ENCODE measurements around the gene RBFOX2. TPM values are rescaled to one million over a fixed set of nuclear protein-coding genes. Genes with fewer than 3 reads are reported as not detected.

Gene RBFOX2
- total RNA-seq, 3 donors from 2014 or later: 5.6 to 6.9 (median 6.5) TPM

- ATAC-seq (no peak), DNase-seq (no peak)
- Mint-ChIP-seq H3K4me3 (no peak overlapping the region), H3K9me3 (no peaks in the 10 kb centered on the region), H3K4me1 (ENCODE audit: low read depth) (no peaks in the 10 kb centered on the region), H3K36me3 (ENCODE audit: insufficient read depth) (no peaks in the 10 kb centered on the region), H3K27me3 (ENCODE audit: low read depth) (peaks cover 13% of the 10 kb centered on the region)
These were observed 299.3 kb downstream of the RBFOX2 start for GRCh38 chr22:35729309-35729698.

DNA sequence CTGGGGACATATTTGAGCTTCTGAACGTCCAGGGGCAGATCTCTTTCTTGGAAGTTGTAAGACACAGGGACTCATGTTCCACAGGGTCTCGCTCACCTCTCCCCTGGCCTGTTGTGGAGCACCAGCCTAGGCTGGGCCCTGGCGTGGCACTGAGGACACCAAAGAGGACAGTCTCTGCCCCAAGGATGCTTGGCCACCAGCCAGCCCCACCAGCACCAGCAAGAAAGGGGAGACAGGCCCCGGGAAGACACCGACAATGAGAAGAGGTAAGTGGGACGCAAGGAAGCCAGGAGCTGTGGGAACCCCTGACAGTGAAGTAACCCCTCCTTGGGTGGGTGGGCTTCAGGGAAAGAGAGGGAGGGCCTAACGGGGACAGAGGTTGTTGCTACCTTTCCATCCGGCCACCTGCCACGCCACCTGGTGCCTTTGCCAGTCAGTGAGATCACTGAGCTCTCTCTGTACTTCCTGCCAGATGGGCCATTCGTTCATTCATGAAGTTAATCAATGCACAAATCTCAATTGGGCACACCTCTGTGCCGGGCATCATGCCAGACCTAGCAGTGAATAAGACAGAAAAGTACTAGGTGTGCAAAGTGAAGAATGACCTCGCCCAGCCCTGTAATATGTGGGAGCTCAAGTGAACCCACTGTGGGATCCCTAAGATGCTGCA is 299.9 kb downstream of the RBFOX2 start:
- no peaks in the 10 kb centered on the region for H3K9me3 Mint-ChIP-seq
- peaks cover 13% of the 10 kb centered on the region for H3K27me3 Mint-ChIP-seq (ENCODE audit: low read depth)
- ATAC-seq (no peak), DNase-seq (no peak)
- H3K4me3 Mint-ChIP-seq: no peak overlapping the region
- no peaks in the 10 kb centered on the region for H3K4me1 Mint-ChIP-seq (ENCODE audit: low read depth)
- no peaks in the 10 kb centered on the region for H3K36me3 Mint-ChIP-seq (ENCODE audit: insufficient read depth)

- peaks cover 13% of the 10 kb centered on the region for H3K27me3 Mint-ChIP-seq (ENCODE audit: low read depth)
- H3K36me3 Mint-ChIP-seq (ENCODE audit: insufficient read depth): no peaks in the 10 kb centered on the region
- H3K9me3 Mint-ChIP-seq: no peaks in the 10 kb centered on the region
- no peak overlapping the region for H3K4me3 Mint-ChIP-seq
- no peak for DNase-seq
- H3K4me1 Mint-ChIP-seq (ENCODE audit: low read depth): no peaks in the 10 kb centered on the region
- ATAC-seq: no peak
These were observed 301.2 kb downstream of the RBFOX2 start for GRCh38 chr22:35727436-35727835.

DNA sequence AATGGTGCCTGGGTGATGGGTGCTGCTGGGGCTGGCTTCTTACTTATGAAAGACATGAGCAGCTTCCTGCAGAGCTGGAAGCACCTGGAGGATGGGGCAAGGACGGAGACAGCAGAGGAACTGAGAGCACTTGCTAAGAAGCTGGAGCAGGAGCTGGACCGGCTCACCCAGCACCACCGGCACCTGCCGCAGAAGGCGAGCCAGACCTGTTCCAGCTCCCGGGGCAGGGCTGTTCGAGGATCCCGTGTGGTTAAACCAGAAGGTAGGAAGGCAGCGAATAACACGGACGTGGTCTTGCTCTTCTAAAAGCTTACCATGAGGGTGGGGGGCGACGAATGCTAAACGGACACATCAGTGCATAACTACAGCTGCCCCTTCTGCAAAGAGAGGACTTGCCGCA is 301.7 kb downstream of the RBFOX2 start:
- no peaks in the 10 kb centered on the region for H3K36me3 Mint-ChIP-seq (ENCODE audit: insufficient read depth)
- peaks cover 13% of the 10 kb centered on the region for H3K27me3 Mint-ChIP-seq (ENCODE audit: low read depth)
- DNase-seq (no peak), ATAC-seq (no peak)
- H3K4me3 Mint-ChIP-seq: no peak overlapping the region
- no peaks in the 10 kb centered on the region for H3K9me3 Mint-ChIP-seq
- H3K4me1 Mint-ChIP-seq (ENCODE audit: low read depth): no peaks in the 10 kb centered on the region

DNA sequence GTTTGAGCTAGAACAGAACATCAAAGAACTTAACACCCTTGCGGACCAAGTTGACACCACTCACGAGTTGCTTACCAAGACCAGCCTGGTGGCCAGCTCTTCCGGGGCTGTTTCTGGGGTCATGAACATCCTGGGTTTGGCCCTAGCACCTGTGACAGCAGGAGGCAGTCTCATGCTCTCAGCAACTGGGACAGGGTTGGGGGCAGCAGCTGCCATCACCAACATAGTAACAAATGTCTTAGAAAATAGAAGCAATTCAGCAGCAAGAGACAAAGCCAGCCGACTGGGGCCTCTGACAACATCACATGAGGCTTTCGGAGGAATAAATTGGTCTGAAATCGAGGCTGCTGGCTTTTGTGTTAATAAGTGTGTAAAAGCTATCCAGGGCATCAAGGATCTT is 302.2 kb downstream of the RBFOX2 start:
- Mint-ChIP-seq H3K9me3 (no peaks in the 10 kb centered on the region), H3K4me1 (ENCODE audit: low read depth) (no peaks in the 10 kb centered on the region), H3K36me3 (ENCODE audit: insufficient read depth) (no peaks in the 10 kb centered on the region), H3K27me3 (ENCODE audit: low read depth) (peaks cover 9% of the 10 kb centered on the region), H3K4me3 (no peak overlapping the region)
- ATAC-seq (no peak), DNase-seq (no peak)

DNA sequence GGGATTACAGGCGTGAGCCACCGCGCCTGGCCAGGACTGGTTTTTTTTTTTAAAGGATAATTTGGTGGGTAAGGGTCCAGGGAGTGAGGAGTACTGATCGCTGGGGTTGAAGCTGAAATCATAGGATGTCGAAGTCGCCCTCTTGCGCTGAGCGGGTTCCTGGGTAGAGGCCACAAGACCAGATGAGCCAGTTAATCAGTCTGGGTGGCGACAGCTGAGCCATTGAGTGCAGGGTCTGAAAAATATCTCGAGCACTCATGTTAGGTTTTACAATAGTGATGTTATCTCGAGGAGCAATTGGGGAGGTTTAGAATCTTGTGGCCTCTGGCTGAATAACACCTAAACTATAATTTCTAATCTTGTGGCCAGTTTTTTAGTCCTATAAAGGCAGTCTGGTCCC is 303.1 kb downstream of the RBFOX2 start:
- Mint-ChIP-seq H3K4me3 (no peak overlapping the region), H3K36me3 (ENCODE audit: insufficient read depth) (no peaks in the 10 kb centered on the region), H3K4me1 (ENCODE audit: low read depth) (no peaks in the 10 kb centered on the region), H3K9me3 (no peaks in the 10 kb centered on the region), H3K27me3 (ENCODE audit: low read depth) (peaks cover 4% of the 10 kb centered on the region)
- DNase-seq (no peak), ATAC-seq (no peak)

- no peaks in the 10 kb centered on the region for H3K36me3 Mint-ChIP-seq (ENCODE audit: insufficient read depth)
- DNase-seq: no peak
- ATAC-seq: no peak
These were observed 306.7 kb downstream of the RBFOX2 start for GRCh38 chr22:35721960-35722359.

DNA sequence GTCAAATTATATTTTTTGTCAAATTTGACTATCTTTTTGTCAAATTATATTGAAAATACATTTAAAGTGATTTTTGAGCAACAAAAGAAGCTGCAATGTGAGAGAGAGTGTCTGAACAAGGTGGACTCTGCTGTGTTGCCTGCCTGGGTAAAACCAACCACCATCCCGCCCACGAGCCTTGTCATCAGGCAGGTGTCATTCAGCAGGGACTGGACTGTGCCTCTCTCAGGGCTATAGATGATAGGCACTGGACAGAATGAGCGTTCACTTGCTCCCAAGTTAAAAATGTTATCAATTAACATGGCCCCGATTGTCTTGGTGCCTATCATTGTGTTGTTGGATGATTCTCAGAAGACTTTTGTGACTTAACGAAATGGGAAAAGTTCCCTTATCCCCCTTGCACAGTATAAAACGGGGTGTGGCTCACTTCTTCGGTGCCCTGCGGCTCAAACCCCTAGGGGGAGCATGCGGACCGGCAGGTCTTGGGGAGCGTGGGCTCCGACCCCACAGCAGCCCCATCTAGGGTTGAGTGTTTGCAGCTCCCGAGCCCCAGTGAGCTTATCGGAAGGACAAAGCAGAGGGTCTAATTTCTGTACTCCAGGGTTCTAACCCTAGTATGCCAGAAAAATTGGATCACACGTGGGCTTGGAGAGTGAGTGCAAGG is 309.3 kb downstream of the RBFOX2 start:
- ATAC-seq (no peak), DNase-seq (no peak)
- H3K4me1 Mint-ChIP-seq (ENCODE audit: low read depth): no peaks in the 10 kb centered on the region
- peaks cover 11% of the 10 kb centered on the region for H3K27me3 Mint-ChIP-seq (ENCODE audit: low read depth)
- no peaks in the 10 kb centered on the region for H3K36me3 Mint-ChIP-seq (ENCODE audit: insufficient read depth)
- no peaks in the 10 kb centered on the region for H3K9me3 Mint-ChIP-seq
- H3K4me3 Mint-ChIP-seq: no peak overlapping the region

More at GRCh38 chr22:35721960-35722359, 306.7 kb downstream of the RBFOX2 start:
- no peak overlapping the region for H3K4me3 Mint-ChIP-seq
- no peaks in the 10 kb centered on the region for H3K9me3 Mint-ChIP-seq
- H3K27me3 Mint-ChIP-seq (ENCODE audit: low read depth): peaks cover 4% of the 10 kb centered on the region
- no peaks in the 10 kb centered on the region for H3K4me1 Mint-ChIP-seq (ENCODE audit: low read depth)

- peaks cover 1% of the 10 kb centered on the region for H3K36me3 Mint-ChIP-seq (ENCODE audit: insufficient read depth)
- H3K9me3 Mint-ChIP-seq: peaks cover 10% of the 10 kb centered on the region
- no peaks in the 10 kb centered on the region for H3K4me1 Mint-ChIP-seq (ENCODE audit: low read depth)
- H3K27me3 Mint-ChIP-seq (ENCODE audit: low read depth): peaks cover 22% of the 10 kb centered on the region
- no peak for ATAC-seq
- no peak within 1 kb of the TSS for H3K4me3 Mint-ChIP-seq
- DNase-seq: no peak
These were observed 311.1 kb downstream of the RBFOX2 start, which contains the start of gene APOL5 for GRCh38 chr22:35717572-35717971. Gene APOL5 (plus strand): TSS chr22:35717872. CDS start chr22:35717872, 0 bp downstream.

DNA sequence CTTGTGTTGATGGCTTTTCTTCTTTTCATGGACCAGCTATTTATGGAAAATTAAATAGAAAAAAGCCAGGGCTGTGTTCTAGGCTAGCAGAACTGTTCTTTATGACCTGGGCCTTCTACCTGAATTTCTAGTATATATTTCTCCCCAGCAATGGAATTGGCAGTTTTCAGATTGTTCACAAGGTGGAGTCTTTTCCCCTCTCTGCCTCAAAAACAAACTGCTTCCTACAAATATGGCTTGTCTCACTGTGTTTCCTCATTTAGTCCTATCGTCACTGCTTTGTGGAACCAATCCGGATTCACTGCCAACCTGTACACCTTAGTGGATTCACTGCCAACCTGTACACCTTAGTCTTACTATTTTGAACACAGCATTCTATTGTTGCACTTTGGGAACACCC is 316.0 kb downstream of the RBFOX2 start:
- Mint-ChIP-seq H3K9me3 (peaks cover 11% of the 10 kb centered on the region), H3K4me1 (ENCODE audit: low read depth) (no peaks in the 10 kb centered on the region), H3K36me3 (ENCODE audit: insufficient read depth) (peaks cover 1% of the 10 kb centered on the region), H3K4me3 (no peak overlapping the region), H3K27me3 (ENCODE audit: low read depth) (peaks cover 22% of the 10 kb centered on the region)
- ATAC-seq (no peak), DNase-seq (no peak)

- Mint-ChIP-seq H3K36me3 (ENCODE audit: insufficient read depth) (peaks cover 1% of the 10 kb centered on the region), H3K9me3 (peaks cover 11% of the 10 kb centered on the region), H3K4me1 (ENCODE audit: low read depth) (no peaks in the 10 kb centered on the region), H3K27me3 (ENCODE audit: low read depth) (peaks cover 19% of the 10 kb centered on the region), H3K4me3 (no peak overlapping the region)
- ATAC-seq (no peak), DNase-seq (no peak)
These were observed 317.3 kb downstream of the RBFOX2 start for GRCh38 chr22:35711336-35711735.

GRCh38 chr22:35708917-35709316 is 319.7 kb downstream of the RBFOX2 start:
- H3K4me1 Mint-ChIP-seq (ENCODE audit: low read depth): no peaks in the 10 kb centered on the region
- peaks cover 1% of the 10 kb centered on the region for H3K36me3 Mint-ChIP-seq (ENCODE audit: insufficient read depth)
- no peak overlapping the region for H3K4me3 Mint-ChIP-seq
- DNase-seq (no peak), ATAC-seq (no peak)
- H3K27me3 Mint-ChIP-seq (ENCODE audit: low read depth): peaks cover 11% of the 10 kb centered on the region
- peaks cover 11% of the 10 kb centered on the region for H3K9me3 Mint-ChIP-seq

DNA sequence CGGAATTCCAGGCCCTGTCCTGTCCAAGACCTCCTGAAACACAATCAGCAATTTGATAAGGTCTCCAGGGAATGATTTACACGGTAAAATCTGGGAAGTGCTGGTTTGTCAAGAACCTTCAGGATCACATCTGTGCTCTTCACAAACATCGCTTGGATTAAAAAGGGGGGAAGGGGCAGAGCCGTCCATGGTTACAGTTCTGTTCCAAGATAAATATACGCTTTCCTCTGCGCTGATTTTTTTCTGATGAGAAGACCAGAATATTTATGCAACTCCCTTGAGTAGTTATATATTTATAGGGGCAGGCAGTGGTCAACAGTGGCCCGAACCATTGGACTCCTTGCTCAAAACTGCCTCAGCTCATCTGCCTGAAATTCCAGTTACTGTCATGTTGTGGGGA is 320.2 kb downstream of the RBFOX2 start:
- Mint-ChIP-seq H3K36me3 (ENCODE audit: insufficient read depth) (peaks cover 1% of the 10 kb centered on the region), H3K9me3 (peaks cover 10% of the 10 kb centered on the region), H3K4me3 (no peak overlapping the region), H3K27me3 (ENCODE audit: low read depth) (peaks cover 6% of the 10 kb centered on the region), H3K4me1 (ENCODE audit: low read depth) (no peaks in the 10 kb centered on the region)
- ATAC-seq: no peak
- DNase-seq: no peak

GRCh38 chr22:35705141-35705540 is 323.5 kb downstream of the RBFOX2 start:
- ATAC-seq: no peak
- no peaks in the 10 kb centered on the region for H3K9me3 Mint-ChIP-seq
- H3K4me3 Mint-ChIP-seq: no peak overlapping the region
- no peak for DNase-seq
- H3K4me1 Mint-ChIP-seq (ENCODE audit: low read depth): no peaks in the 10 kb centered on the region
- no peaks in the 10 kb centered on the region for H3K27me3 Mint-ChIP-seq (ENCODE audit: low read depth)
- H3K36me3 Mint-ChIP-seq (ENCODE audit: insufficient read depth): no peaks in the 10 kb centered on the region

DNA sequence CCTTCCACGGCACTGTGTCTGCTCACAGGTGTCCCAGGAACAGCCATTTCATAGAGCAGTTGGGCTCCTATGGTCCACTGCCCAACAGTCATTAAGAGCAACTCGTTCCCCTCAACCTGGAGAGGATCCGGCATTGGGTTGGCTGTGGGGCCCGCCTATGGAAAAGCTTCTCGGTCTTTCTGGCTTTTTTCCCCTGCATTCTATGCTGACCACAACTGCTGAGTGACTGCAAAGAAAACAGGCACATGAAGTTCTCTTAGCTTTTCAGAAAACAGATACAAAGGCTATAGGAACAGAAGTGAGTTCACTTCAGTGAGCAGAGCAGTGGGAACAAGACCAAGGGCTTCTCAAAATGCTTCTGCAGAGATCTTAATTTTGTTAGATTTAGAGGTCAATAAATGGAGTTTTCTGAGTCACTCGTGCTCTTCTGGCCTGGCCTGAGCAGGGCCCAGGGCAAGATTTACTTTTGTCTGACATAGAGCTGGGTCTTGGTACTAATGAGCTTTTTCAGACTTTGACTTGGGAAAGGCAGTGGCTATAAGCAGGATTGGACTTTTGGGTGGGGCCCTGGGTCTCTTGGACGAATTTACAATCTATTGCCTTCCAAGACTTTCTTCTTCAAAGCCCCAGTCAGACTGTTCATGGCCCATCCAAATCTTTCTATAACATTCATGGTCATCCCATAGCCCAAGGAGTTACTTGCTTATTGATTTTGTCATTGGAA is 324.6 kb downstream of the RBFOX2 start:
- ATAC-seq: no peak

More for the DNA sequence above, 324.6 kb downstream of the RBFOX2 start:
- H3K9me3 Mint-ChIP-seq: no peaks in the 10 kb centered on the region
- DNase-seq: no peak
- H3K4me3 Mint-ChIP-seq: no peak overlapping the region
- no peaks in the 10 kb centered on the region for H3K36me3 Mint-ChIP-seq (ENCODE audit: insufficient read depth)
- H3K27me3 Mint-ChIP-seq (ENCODE audit: low read depth): no peaks in the 10 kb centered on the region
- no peaks in the 10 kb centered on the region for H3K4me1 Mint-ChIP-seq (ENCODE audit: low read depth)

All from activated T-cell treated with anti-CD3 and anti-CD28 coated beads, Interleukin-2, amount 50 U/mL, for 4 hours (primary cell).